ENCODE results near the gene MFRP. TPM values are rescaled to one million over a fixed set of nuclear protein-coding genes. Genes with fewer than 3 reads are reported as not detected.

Gene MFRP
- total RNA-seq, 2 donors from 2014 or later: not detected

DNA sequence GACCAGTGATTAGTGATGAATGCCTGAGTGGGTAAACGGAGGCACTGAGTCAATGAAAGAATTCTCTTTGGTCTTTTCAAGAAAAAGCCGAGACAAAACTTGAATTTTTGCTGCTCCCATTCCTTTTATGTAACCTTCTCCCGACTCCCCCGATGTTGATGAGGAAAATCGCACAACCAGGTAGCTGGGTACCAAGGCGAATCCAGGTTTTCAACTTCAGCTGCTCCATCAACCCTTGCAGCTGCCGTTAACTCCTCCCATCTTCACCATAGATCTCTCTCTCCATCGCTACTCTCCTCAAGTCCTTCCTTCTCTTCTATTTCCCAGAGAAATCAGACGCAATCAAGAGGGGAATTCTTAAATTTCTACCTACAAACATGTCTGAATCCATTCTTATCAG, 35.6 kb upstream of the MFRP start:
- TF ChIP-seq, protein P1, sequence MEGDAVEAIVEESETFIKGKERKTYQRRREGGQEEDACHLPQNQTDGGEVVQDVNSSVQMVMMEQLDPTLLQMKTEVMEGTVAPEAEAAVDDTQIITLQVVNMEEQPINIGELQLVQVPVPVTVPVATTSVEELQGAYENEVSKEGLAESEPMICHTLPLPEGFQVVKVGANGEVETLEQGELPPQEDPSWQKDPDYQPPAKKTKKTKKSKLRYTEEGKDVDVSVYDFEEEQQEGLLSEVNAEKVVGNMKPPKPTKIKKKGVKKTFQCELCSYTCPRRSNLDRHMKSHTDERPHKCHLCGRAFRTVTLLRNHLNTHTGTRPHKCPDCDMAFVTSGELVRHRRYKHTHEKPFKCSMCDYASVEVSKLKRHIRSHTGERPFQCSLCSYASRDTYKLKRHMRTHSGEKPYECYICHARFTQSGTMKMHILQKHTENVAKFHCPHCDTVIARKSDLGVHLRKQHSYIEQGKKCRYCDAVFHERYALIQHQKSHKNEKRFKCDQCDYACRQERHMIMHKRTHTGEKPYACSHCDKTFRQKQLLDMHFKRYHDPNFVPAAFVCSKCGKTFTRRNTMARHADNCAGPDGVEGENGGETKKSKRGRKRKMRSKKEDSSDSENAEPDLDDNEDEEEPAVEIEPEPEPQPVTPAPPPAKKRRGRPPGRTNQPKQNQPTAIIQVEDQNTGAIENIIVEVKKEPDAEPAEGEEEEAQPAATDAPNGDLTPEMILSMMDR (IDR thresholded peaks at IDR 0.05): no peak
- TF ChIP-seq POLR2A (IDR thresholded peaks at IDR 0.05) (no peak), POLR2AphosphoS5 (IDR thresholded peaks at IDR 0.05) (no peak)
- Histone ChIP-seq H3K27me3 (replicated peaks; ENCODE audit: insufficient read depth) (no peaks in the 10 kb centered on the region), H3K9me3 (no peaks in the 10 kb centered on the region), H3K36me3 (no peaks in the 10 kb centered on the region), H3K27ac (peak overlapping the region; percentile 1 to 14), H3K4me1 (replicated peaks) (peaks cover 2% of the 10 kb centered on the region), H3K4me3 (peak overlapping the region; percentile 27 to 31)
- no peak for DNase-seq (ENCODE audit: low spot score)
- intact Hi-C loops (cut with DNase I): no loop called here
- 10% methylated on average over 9 of the region's 9 CpGs for WGBS

DNA sequence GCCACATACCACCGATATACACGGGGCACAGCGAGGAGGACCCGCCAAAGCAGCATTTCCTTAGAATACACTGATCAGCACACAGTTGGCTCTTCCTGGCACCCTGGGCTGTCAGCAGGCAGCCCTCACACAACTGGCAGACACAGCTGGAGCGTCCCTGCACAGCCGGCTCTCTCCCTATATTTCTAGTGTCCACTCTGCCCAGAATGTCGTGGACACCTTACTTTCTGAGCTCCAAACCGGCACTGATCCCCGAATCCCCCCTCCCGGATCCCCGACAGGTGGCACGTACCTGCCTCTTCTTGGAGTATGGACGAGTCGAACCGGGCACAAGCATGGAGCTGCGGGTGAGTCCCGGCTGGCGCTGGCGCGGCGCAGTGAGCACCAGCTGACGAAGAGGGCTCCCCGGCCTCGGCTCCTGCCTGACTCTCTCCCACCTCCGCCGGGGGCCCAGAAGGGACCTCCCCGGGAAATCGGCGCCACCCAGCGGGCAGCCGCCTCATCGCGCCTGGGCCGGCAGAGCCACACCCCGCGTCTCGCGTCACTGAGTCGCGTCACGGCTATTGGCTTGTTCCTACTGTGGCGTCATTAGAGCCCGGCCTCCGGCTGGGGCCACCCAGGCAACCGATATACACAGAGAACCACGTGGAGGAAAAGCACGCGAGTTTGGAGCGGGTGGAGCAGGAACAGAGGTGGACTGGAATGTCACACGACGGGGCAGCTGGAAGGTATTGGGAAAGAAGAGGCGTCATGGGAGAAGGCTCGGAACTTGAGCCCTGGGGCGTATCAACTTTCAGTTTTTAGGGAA, 34.9 kb upstream of the MFRP start, which contains the start of gene USP2:
USP2 (minus strand) TSS at position 510 of the 808 bp plus-strand sequence. CDS start 8,210 bp downstream, outside the sequence.
- H3K36me3 ChIP-seq: no peaks in the 10 kb centered on the region
- peak; percentile 97 for DNase-seq (ENCODE audit: low spot score)
- peak within 1 kb of the TSS; percentile 27 to 31 for H3K4me3 ChIP-seq
- no peaks in the 10 kb centered on the region for H3K27me3 ChIP-seq (replicated peaks; ENCODE audit: insufficient read depth)
- TF ChIP-seq, protein P1 (IDR thresholded peaks at IDR 0.05): peak; percentile 74 to 99 (median 90)
- TF ChIP-seq POLR2A (IDR thresholded peaks at IDR 0.05) (peak; percentile 76), POLR2AphosphoS5 (IDR thresholded peaks at IDR 0.05) (peak; percentile 97)
- no peaks in the 10 kb centered on the region for H3K9me3 ChIP-seq
- peak within 1 kb of the TSS; percentile 34 to 61 for H3K27ac ChIP-seq
- WGBS: under 1% methylated on average over 54 of the region's 54 CpGs
- intact Hi-C loops (cut with DNase I): no loop called here
- peaks cover 5% of the 10 kb centered on the region for H3K4me1 ChIP-seq (replicated peaks)

- no peaks in the 10 kb centered on the region for H3K27me3 ChIP-seq (replicated peaks; ENCODE audit: insufficient read depth)
- H3K36me3 ChIP-seq: no peaks in the 10 kb centered on the region
- intact Hi-C loops (cut with DNase I): no loop called here
- H3K27ac ChIP-seq: peak overlapping the region in 1 of 2 donors; percentile 34
- peaks cover 7% of the 10 kb centered on the region for H3K4me1 ChIP-seq (replicated peaks)
- no peak for DNase-seq (ENCODE audit: low spot score)
- no peak for TF ChIP-seq POLR2A (IDR thresholded peaks at IDR 0.05)
- TF ChIP-seq, protein P1 (IDR thresholded peaks at IDR 0.05): no peak
- no peak for TF ChIP-seq POLR2AphosphoS5 (IDR thresholded peaks at IDR 0.05)
- H3K9me3 ChIP-seq: no peaks in the 10 kb centered on the region
- peak overlapping the region in 1 of 2 donors; percentile 31 for H3K4me3 ChIP-seq
- 8% methylated on average over 10 of the region's 10 CpGs for WGBS
Measured at GRCh38 chr11:119380827-119381180, 34.3 kb upstream of the MFRP start.

- Histone ChIP-seq H3K27ac (no peak overlapping the region), H3K9me3 (no peaks in the 10 kb centered on the region), H3K4me3 (no peak overlapping the region), H3K27me3 (replicated peaks; ENCODE audit: insufficient read depth) (no peaks in the 10 kb centered on the region), H3K36me3 (no peaks in the 10 kb centered on the region), H3K4me1 (replicated peaks) (peaks cover 7% of the 10 kb centered on the region)
- no peak for DNase-seq (ENCODE audit: low spot score)
- intact Hi-C loops (cut with DNase I): no loop called here
- TF ChIP-seq POLR2AphosphoS5 (IDR thresholded peaks at IDR 0.05) (no peak), POLR2A (IDR thresholded peaks at IDR 0.05) (no peak)
- TF ChIP-seq, protein P1 (IDR thresholded peaks at IDR 0.05): no peak
- WGBS: 76% methylated on average over 13 of the region's 13 CpGs
Measured at GRCh38 chr11:119380160-119380826, 33.8 kb upstream of the MFRP start.
